Measurements from ENCODE around the gene SPEF1.
"Not testable (repeated sequence)": the region's sequence is repeated elsewhere in the genome, so short reads cannot be mapped to it uniquely, and the experiment has no call there.

The SPEF1 gene, protein sequence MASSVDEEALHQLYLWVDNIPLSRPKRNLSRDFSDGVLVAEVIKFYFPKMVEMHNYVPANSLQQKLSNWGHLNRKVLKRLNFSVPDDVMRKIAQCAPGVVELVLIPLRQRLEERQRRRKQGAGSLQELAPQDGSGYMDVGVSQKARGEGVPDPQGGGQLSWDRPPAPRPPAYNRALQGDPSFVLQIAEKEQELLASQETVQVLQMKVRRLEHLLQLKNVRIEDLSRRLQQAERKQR

GRCh38 chr20:3781153-3781910, at the start of gene SPEF1:
TSS of gene SPEF1 (minus strand) at chr20:3781448. CDS start at chr20:3781287, 161 bp downstream.
- DNase-seq (ENCODE audit: low spot score) = peak; percentile 49

DNA sequence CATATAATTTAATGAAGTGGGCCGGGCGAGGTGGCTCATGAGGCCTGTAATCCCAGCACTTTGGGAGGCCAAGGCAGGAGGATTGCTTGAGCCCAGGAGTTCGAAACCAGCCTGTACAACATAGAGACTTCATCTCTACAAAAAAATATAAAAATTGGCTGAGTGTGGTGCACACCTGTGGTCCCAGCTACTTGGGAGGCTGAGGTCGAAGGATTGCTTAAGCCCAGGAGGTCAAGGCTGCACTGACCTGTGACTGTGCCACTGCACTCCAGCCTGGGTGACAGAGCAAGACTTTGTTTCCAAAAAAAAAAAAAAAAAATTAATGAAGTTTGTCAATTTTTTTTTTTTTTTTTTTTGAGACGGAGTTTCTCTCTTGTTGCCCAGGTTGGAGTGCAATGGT, 48.6 kb upstream of the SPEF1 start:
- DNase-seq (ENCODE audit: low spot score) = not testable (repeated sequence)

DNA sequence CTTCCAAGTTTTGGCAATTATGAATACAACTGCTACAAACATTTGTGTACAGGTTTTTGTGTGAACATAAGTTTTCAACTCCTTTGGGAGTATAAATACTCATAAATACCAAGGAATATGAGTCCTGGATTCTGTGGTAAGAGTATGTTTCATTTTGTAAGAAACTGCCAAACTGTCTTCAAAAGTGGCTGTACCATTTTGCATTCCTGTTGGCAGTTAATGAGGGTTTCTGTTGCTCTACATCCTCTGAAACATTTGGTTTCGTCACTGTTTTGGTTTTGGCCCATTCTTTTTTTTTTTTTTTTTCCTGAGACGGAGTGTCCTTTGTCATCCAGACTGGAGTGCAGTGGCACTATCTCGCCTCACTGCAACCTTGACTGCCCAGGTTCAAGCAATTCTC, 47.5 kb upstream of the SPEF1 start:
- DNase-seq (ENCODE audit: low spot score) = no peak

DNA sequence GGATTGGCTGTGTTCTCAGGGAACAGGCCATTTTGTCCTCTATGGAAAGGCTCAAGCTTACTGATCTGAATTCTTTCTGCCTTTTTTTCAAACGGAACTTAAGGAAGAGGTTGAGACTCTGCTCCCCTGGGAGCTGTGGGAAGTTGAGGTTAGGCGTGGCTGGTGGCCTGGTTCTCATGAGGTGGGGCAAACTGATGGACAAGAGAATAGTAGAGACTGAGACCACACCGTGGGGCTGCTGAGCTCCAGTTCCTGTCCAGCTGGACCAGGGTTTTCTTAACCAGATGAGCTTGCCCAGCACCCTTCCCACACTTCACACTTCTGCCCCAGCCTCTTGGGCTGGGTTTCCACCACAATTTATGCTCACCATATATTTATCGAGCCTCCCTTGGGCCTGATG, 45.2 kb upstream of the SPEF1 start:
- no peak for DNase-seq (ENCODE audit: low spot score)

DNA sequence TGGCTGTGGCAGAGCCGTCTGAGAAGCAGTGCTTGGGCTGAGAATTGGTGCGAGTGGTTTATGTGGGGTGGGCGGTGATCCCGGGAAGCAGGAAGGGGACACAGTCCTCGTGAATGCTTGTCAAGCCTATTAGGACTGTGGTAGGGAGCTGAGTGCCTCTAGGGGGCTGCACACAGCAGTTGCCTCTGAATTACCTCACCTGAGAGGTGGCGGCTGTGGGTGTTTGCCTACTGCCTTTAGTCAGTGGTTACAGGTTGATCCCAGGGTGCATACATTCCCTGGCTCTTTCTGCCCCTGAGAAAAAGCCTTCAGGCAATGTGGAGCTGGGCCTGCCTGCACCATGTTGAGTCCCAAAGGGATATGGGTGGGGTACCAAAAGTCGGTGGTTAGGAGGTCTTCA, 44.3 kb upstream of the SPEF1 start:
- no peak for DNase-seq (ENCODE audit: low spot score)

DNA sequence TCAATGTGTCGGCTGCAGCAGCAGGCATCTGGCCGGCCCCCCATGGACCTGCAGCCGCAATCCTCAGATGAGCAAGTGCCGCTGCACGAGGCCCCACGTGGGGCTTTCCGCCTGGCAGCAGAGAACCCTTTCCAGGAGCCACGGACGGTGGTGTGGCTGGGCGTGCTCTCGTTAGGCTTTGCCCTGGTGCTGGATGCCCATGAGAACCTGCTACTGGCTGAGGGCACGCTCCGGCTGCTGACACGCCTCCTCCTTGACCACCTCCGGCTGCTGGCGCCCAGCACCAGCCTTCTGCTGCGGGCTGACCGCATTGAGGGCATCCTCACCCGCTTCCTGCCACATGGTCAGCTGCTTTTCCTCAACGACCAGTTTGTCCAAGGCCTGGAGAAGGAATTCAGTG, 42.6 kb upstream of the SPEF1 start:
- no peak for DNase-seq (ENCODE audit: low spot score)

DNA sequence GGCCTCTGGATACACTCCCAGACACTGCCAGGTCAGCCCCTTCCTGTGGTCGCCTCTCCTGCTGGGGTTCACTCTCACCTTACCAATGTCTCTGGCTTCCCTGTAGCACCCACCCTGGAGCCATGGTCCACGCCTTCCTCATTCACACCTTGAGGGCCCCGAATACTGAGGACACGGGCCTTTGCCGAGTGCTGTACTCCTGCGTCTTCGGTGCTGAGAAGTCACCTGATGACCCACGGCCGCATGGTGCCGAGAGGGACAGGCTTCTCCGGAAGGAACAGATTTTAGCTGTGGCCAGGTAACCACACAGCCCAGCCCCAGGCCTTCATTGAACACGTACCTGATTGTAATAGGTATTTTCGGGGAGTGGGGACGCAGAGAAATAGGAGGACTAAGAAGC, 40.7 kb upstream of the SPEF1 start:
- DNase-seq (ENCODE audit: low spot score) = no peak

DNA sequence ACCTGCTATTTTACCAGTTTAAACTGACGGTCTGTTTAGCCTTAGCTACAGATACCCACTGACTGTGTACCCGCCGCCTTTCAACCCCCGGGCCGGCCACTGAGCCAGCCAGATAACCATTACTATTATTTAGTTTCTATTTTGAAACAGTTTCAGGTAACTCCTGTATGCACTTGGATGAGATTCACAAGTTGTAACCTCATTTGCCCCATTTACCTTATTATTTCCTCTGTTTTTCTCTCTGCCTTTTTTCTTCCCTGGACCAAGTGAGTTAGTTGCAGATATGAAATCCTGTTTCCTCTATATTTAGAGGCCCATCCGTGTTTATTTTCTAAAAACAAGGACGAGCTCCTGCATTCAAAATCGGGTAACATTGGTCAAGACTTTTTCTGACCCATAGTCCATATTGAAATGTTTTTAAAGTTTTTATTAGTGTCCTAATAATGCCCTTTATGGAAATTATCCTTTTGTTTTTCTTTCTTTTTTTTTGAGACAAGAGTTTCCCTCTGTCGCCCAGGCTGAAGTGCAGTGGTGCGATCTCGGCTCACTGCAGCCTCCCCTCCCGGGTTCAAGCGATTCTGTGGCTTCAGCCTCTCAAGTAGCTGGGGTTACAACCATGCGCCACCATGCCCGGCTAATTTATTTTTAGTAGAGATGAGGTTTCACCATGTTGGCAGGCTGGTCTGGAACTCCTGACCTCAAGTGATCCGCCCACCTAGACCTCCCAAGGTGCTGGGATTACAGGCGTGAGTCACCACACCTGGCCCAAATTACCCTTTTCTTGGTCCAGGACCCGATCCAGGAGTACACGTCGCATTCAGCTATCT, 39.9 kb upstream of the SPEF1 start:
- no peak for DNase-seq (ENCODE audit: low spot score)

DNA sequence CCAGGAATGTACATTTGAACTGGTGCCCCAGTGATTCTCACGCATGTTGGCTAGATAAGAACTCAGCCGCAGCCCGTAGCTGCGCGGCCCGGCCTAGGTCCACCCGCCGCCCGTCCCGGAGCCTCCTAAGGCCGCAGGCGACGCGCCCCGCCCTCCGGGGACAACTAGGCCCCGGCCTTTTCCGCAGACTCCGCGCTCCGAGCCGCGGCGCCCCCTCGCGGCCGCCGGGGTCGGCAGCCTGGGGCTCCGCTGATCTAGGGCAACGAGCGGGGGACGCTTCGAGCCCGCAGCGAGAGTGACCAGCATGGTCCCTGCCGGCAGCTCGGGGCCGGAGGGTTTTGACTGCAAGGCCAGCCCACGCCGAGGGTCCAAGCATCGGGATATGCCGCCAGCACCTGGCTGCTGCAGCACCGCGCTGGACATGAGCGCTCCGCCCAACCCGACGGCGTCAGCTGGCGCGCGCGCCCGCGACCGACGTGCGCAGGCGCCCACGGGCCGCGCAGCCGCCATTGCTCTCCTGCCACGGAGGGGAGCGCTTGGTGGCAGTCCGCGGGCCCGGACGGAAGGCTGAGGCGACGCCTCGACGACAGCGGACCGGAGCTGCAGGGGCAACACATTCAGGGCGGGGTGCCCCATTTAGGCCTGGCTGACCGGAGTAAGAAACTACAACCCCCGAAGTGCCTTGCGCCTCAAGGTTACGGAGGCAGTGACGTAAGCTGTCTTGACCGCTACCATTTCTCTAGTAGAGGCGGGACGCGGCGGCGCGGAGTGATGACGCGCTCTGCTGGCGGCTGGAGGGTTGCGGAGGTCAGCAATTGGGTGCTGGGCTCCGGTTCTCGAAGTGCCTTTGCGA, 39.0 kb upstream of the SPEF1 start, which contains the start of gene AP5S1:
TSS of gene AP5S1 (plus strand) at position 500 of the 853 bp plus-strand sequence. CDS start 1,571 bp downstream, outside the sequence.
- DNase-seq (ENCODE audit: low spot score) = peak; percentile 88

- DNase-seq (ENCODE audit: low spot score) = no peak
Observed at GRCh38 chr20:3819411-3820047, 38.3 kb upstream of the SPEF1 start.

GRCh38 chr20:3818155-3819151, 37.2 kb upstream of the SPEF1 start:
- no peak for DNase-seq (ENCODE audit: low spot score)

GRCh38 chr20:3815703-3816315, 34.6 kb upstream of the SPEF1 start:
- peak; percentile 62 for DNase-seq (ENCODE audit: low spot score)

- no peak for DNase-seq (ENCODE audit: low spot score)
Observed at GRCh38 chr20:3814928-3815495, 33.8 kb upstream of the SPEF1 start.

GRCh38 chr20:3813848-3814581, 32.8 kb upstream of the SPEF1 start:
- no peak for DNase-seq (ENCODE audit: low spot score)

- no peak for DNase-seq (ENCODE audit: low spot score)
Observed at GRCh38 chr20:3812975-3813847, 32.0 kb upstream of the SPEF1 start.

- DNase-seq (ENCODE audit: low spot score) = no peak
Observed at GRCh38 chr20:3812259-3812681, 31.0 kb upstream of the SPEF1 start.
